GM18526 (cell line): ENCODE data around the gene PRPF40B.

Experiments
- POLR2A ChIP-seq: IDR thresholded peaks from 3 replicates; pipeline ENCODE4 v1.6.1; 2011; ENCODE audit not compliant: insufficient read length; ENCODE audit errors: extremely low read depth

PRPF40B gene

GRCh38 chr12:49626169-49626835, 2.9 kb downstream of the PRPF40B start:
- no peak for TF ChIP-seq POLR2A

- TF ChIP-seq POLR2A, result no peak
Observed at GRCh38 chr12:49626836-49627235, 3.5 kb downstream of the PRPF40B start.

- no peak for TF ChIP-seq POLR2A
Observed at GRCh38 chr12:49627752-49628360, 4.5 kb downstream of the PRPF40B start.

DNA sequence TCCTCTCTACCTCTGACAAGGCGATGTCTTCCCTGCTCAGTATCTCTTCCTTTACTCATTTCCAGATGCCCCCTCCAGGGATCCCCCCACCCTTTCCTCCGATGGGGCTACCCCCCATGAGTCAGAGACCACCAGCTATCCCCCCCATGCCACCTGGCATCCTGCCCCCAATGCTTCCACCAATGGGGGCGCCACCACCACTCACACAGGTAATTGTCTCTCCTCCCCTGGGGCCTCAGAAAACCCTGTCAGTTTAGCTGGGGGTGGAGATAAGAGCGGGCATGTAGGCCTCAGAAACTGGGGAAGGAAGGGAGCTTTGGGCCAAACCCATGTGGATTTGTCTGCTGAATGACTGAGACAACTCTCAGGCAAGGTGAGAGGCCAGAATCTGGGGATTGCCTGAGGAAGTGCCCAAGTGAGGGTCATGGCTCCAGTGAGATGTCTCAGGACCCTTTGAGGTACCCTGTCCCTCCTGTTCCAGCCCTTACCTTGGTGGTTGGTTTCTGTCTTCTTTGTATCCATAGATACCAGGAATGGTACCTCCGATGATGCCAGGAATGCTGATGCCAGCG, 8.1 kb downstream of the PRPF40B start:
- TF ChIP-seq POLR2A, result no peak

GRCh38 chr12:49632401-49632800, 9.0 kb downstream of the PRPF40B start:
- TF ChIP-seq POLR2A, result no peak

GRCh38 chr12:49632986-49633702, 9.8 kb downstream of the PRPF40B start:
- no peak for TF ChIP-seq POLR2A

DNA sequence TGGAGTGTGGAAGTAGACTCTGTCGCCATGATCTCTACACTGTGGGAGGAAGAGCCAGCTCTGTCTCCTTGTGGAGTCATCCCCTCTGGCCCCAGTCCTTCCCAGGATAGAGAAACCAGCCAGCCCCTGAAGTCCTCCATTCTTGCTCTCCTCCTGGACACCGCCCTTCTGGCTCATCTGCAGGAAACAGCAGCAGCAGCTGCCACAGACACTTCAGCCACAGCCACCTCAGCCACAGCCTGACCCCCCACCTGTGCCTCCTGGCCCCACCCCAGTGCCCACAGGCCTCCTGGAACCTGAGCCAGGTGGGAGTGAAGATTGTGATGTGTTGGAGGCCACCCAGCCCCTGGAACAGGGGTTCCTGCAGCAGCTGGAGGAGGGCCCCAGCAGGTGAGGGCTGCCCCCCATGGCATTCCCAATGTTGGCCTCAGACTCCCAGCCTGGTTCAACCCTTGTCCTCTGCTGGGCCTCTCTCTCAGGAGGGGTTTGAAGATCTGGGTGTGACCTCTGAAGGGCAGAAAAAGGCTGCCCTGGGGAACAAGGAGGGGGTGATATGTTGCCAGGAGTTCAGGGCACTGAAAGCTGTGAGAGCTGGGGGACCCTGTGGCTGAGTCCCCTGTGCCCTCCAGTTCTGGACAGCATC, 10.5 kb downstream of the PRPF40B start:
- TF ChIP-seq POLR2A, result no peak

DNA sequence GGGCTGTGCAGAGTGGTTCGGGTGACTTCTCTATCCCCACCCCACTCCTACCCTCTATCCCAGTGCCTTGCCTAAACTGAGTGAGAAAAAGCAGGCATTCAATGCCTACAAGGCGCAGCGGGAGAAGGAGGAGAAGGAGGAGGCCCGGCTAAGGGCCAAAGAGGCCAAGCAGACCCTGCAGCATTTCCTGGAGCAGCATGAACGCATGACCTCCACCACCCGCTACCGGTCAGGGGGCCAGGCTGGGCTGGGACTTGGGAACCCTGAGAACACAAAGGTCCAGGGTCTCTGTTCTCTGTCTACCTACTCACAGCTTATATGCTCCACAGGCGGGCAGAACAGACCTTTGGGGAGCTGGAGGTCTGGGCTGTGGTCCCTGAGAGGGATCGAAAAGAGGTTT, 11.7 kb downstream of the PRPF40B start:
- TF ChIP-seq POLR2A, result no peak

DNA sequence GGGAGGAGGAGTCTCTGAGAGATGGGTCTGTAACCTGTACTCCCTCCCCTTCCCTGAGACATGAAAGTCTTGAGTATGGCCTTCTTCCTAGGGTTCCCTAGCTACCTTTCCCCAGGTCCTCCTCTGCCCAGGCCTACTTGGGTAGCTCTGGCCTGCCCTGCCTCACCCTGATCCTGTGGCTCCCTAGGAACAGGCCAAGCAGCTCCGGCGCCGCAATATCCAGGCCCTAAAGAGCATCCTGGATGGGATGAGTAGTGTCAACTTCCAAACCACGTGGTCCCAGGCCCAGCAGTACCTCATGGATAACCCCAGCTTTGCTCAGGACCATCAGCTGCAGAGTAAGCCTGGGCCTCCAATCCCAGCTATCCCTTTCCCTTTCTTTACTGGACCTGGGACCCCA, 12.3 kb downstream of the PRPF40B start:
- TF ChIP-seq POLR2A, result no peak

- no peak for TF ChIP-seq POLR2A
Observed at GRCh38 chr12:49636574-49636973, 13.2 kb downstream of the PRPF40B start.

DNA sequence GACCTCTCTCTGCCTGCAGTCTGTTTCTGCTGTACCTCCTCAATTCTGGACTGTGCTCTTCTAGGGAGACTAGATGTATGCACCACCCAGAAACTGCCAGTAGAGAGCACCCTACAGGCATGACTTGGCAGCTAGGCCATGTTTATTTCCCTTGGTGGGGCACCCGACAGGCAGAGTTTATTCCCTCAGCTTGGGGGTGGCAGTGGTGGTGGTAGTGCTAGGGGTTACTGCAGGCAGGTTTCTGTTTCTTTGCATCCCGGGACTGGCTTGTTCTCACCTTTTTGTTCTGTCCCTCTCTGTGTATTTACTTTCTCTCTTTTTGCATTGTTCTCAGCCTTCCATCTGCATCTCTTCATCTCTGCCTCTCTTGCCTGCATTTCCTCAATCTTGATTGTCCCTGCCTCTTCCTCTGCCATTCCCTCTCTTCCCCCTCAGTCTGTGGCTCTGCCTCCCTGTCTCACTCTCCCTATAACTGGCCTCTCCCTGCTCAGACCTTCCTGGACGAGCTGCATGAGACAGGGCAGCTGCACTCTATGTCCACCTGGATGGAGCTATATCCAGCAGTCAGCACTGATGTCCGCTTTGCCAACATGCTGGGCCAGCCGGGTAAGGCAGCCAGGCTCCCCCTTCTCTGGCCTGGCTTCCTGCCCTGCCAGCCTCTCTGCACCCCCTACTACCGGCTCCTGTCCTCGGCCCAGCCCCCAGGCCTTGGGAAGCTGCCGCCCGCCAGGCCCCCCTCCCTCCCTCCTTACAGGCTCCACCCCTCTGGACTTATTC, 13.8 kb downstream of the PRPF40B start:
- TF ChIP-seq POLR2A, result no peak

GRCh38 chr12:49641748-49642369, 18.5 kb downstream of the PRPF40B start:
- no peak for TF ChIP-seq POLR2A

DNA sequence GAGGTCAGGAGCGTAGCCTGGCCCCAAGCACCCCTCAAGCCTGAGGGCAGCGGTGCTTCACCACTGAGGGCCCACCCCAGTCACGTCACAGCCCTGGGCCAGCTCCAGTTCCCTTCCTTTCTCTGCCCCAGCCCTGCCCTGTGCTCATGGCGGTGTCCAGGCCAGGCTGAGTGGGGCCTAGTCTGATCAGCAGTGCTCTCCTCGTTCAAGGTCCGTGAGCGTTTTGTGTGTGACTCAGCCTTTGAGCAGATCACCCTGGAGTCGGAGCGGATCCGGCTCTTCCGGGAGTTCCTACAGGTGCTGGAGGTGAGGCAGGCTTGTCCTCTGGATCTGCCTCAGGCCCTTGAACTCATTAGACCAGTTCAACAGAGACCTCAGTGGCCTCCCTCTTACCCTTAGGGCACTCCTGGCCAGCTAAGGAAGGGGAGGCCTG, 19.0 kb downstream of the PRPF40B start:
- no peak for TF ChIP-seq POLR2A

GRCh38 chr12:49643135-49643534, 19.8 kb downstream of the PRPF40B start:
- TF ChIP-seq POLR2A, result no peak
